NCI-H524 treated with DMSO at 0.1 percent for 48 hours (cell line): ENCODE data around the gene PTH1R.
A peak's percentile ranks its signal among the peaks of the same experiment; 100 is the strongest.

Experiments used
- DNase-seq: peaks from one replicate; lab custom pipeline; 2025; lab: John Stamatoyannopoulos, UW

Gene PTH1R

DNA sequence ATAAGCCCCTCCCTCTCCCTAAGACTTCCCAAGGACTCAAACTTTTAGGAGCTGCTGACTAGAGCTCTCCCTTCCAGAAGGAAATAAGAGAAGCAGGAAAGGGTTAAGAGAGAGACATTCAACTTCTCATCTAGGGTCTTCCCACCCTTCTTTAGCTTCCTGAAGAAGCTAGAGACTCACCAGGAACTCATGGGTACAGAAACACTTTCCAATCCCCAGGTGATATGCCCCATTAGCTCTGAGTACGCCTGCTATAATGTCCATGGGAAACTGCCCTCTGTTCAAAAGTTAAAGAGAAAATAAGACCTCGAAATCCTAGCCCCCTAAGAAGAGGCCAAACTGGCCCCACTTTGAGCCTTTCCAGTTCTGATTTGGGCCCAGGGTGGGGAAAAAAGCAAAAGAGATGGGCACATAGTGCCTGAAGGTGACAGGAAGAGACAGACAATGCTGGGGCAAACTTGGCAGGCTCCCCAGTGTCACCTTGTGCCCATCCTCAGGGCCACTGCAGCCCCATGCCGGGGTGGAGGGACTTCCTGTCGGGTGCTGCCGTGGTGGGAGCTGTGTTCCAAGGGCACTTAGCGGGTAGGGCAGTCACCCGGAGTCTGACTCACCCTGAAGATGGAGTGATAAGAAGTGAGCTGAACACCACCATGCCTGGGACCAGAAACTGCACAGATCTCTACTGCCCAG, 69.5 kb downstream of the PTH1R start:
- no peak for DNase-seq

DNA sequence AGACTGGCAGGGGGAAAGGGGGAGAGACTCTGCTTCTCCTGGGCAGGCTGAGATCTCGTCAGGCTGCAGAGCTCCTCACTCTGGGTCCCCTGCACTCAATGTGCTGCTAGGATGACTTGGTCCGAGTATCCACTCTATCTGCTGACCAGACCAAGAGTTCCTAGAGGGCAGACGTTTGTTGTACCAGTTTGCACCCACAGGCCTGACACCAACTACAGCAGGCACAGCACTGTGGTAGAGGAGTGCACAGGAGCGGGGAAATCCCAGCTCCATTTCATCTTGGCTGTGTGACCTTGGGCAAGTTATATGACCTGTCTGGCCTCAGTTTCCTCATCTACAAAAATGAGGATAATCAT, 70.0 kb downstream of the PTH1R start:
- no peak for DNase-seq

DNA sequence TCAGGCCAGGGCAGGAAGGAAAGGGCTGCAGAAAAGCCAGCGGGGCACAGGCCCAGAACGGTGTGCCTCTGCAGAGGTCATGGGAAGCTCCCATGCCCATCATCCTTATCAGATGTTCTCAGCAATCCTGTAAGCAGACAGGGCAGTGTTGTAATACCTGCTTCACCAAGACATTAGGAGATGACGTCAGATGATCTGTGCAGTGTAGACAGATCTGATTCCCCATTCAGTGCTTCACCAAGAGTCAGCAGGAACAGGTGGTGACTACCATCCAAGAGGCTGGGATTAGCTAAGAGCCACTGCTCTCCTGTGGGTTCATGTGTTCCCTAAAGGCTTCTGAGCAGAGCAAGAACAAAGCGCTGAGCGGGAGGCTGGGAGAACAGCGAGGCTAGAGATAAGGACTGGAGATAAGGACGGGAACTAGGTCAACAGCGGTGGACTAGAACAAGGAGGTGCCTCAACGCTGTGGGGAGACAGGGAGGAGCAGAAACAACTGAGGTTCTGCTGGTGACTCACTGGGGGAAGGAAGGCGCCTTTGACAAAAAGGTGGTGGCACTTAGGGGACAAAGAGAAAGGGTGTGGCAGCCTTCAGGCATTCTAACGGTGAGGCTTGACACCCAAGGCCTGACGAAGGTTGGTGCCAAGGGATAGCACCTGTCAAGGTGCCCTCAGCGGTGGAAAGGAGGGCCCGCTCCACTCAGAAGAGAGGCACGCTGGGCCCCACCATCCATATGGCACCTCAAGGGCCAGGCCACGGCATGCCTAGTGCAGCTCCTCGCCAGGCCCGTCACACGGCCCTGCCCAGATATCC, 70.7 kb downstream of the PTH1R start:
- DNase-seq: peak; percentile 64

DNA sequence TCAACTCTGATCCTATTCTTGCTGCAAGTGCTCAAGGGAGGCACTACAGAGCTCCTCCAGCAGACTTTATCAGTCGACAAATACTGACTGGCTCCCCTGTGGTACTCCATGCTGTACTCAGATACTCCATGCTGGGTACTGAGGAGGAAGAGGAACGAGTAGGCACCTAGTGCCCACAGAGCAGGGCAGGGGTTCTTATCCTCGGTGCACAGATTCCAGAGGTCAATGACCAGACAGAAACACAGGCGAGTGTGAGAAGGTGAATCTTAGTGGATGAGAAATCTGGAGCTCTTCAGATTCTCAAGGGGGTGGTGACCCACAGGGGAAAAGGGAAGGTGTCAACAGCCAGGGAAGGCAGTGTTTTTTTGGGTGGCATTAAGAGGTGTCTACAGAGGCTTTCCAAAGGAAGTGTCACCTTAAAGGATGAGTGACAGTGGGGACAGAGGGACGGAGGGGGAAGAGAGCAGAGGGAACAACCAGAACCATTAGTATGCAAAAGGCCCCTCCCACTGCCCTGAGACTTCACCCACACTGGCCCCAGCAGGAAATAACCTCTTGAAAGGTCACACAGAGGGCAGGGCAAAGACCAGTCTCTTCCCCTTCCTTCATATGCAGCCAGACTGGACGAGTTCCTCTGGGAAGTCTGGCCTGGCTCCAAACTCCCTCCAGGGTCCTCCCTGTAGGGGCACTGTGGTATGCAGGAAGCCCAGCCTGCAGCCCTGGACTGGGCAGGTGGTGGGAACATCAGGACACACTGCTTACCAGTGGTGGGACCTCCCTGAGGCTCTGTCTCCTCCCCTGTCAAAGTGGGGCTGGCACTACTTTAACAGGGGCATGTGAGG, 71.5 kb downstream of the PTH1R start:
- DNase-seq: no peak

DNA sequence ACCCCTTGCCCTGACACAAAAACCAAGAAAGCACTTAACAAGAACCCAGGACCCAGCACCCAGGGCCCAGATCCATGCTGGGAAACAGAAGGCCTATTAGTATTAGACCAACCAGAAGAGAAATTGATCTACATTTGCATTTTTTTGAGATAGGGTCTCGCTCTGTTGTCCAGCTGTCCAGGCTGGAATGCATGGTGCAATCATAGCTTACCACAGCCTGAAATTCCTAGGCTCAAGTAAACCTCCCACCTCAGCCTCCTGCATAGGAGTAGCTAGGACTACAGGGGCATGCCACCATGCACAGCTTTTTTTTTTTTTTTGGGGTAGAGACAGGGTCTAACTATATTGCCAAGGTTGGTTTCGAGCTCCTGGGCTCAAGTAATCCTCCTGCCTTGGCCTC, 72.7 kb downstream of the PTH1R start:
- no peak for DNase-seq

DNA sequence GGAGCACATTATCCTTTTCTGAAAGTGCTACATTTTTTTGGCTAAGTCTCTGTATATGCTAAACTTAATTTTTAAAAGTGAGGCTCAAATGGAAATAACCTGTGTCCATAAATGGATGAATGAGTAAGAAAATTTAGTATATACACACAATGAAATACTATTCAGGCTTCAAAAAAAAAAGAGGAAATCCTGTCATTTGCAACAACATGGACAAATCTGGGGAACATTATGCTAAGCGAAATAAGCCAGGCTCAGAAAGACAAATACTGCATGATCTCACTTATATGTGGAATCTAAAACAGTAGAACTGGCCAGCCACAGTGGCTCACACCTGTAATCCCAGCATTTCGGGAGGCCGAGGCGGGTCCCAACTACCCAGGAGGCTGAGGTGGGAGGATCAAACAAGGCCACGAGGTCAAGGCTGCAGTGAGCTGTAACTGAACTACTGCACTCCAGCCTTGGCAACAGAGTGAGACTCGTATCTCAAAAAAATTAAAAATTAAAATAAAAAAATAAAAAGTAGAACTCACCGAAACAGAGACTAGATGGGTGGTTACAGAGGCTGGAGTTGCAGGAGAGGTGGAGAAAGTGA, 73.2 kb downstream of the PTH1R start:
- DNase-seq: no peak

DNA sequence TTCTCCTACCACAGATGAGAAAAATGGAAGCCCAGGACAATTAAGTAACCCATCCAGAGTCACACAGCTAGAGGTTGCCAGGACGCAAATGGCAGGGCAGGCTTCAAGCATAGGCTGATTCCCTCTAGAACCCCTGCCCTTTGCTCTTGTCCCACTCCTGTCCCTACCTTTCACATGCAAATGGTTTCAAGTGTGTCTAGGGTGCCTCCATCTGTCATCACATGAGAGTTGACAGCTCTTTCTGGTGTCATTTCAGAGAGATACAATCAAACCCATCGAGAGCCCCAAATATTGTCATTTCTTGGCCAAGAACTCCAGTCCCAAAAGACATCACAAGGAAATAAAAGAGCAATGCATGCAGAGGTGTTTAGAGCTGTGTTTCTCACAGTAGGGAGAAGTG, 75.3 kb downstream of the PTH1R start:
- DNase-seq: no peak
